Astrocyte of the hippocampus (primary cell): Measurements from ENCODE around the gene THSD7B.

ENCODE experiments used
- DNase-seq: peaks from one replicate; pipeline ENCODE4 v3.0.0; 2011; ENCODE audit warnings: low read depth, low spot score

The THSD7B gene

DNA sequence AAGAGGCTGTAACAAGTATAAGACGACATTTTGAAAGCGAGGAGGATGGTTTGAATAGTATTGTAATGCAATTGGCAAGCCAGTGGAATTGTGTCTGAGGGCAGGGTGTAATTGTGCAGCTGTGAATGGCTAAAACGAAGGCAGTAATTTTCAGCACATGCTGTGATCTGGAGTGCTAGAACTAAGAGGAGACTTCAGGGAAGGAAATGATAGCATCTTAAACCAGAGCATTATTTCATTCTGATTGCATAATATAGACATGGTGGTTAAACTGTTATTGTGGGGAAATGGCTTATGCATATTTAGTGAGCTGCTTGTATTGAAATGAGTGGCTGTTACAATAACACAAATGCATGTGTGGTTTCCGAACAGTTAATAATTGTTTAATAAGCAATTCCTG lies 36.3 kb downstream of the THSD7B start:
- DNase-seq = no peak

DNA sequence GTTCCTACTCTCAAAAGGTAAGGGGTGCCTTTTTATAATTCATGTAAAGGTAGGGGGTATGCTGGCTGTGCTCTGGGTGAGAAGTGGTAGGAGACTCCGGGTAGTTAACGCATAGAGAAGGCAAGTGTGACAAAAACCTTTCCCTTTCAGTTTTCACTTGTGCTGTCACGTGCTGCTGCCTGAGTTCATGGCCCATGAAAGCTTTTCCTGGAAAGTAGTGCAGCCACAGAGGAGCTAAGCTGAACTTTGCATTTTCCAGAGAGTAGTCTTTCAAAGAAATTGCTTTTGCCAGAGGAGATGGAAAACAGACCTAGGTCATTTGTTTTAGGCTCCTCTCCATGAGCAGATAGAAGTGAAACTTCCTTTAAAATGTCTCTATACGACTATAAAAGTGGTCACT lies 44.7 kb downstream of the THSD7B start:
- no peak for DNase-seq

- DNase-seq = no peak
Observed at GRCh38 chr2:136818839-136819238, 53.5 kb downstream of the THSD7B start.

DNA sequence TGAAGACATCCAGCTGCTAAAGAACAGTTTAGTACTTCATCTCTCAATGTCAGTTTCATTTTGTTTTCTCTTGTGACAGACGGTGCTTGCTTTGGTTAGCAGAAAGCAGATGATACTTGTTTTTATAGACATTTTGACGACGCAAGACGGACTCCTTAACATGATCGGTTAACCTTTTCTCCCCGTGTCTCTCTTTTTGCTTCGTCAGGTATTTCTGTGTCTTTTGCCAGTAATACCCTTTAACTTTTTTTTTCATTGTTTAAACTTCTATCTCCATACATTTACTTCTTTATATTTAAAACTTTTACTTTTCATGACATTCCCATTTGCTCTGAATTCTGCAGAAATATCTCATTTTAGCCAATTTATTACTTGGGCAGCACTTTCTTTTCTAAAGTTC lies 57.9 kb downstream of the THSD7B start:
- DNase-seq = no peak

GRCh38 chr2:136828162-136828561 lies 62.8 kb downstream of the THSD7B start:
- no peak for DNase-seq

GRCh38 chr2:136828774-136829173 lies 63.4 kb downstream of the THSD7B start:
- no peak for DNase-seq

DNA sequence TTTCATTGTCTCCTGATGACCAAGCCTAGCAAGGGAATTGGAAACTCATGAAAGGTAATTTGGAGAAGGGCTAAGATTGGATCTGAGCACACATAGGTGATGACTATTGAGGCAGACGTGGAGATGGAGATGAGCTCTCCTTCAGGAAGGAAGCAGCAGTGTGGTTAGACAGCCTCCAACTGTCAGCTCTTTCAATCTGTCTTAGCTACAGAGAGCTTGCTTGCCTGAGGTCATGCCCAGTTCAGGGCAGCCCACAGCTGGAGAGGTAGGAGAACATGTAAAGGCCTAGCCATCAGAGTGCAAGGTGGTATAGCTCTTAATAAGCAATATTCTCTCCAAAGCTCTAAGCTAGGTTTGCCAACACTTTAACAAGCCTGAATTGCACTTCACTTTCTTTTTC lies 79.2 kb downstream of the THSD7B start:
- no peak for DNase-seq

- DNase-seq = no peak
Observed at GRCh38 chr2:136858656-136859055, 93.3 kb downstream of the THSD7B start.

GRCh38 chr2:136860443-136860958 lies 95.2 kb downstream of the THSD7B start:
- DNase-seq = no peak

- no peak for DNase-seq
Observed at GRCh38 chr2:136863468-136863867, 98.1 kb downstream of the THSD7B start.

- DNase-seq = no peak
Observed at GRCh38 chr2:136863874-136864273, 98.5 kb downstream of the THSD7B start.

- DNase-seq = no peak
Observed at GRCh38 chr2:136871424-136871823, 106.1 kb downstream of the THSD7B start.

GRCh38 chr2:136874258-136874657 lies 108.9 kb downstream of the THSD7B start:
- DNase-seq = peak; percentile 25

DNA sequence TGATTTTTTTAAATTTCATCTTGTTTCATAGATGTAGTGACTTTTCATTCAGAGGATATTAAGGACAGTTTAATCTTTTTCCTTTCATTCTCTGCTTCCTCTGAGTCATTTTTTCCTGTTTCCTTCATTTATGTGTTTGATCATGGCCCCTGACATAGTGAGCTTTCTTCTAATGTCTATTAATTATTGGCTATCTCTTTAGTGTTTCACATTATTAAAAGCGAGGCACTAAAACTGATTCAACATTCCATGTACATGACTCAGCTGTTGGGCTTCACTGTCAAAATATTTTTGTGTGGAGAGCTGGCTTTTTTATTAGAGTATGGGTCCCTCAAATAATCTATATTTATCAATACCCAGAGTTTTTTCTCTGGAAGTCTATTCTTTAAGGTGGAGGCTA lies 125.8 kb downstream of the THSD7B start:
- DNase-seq = no peak

GRCh38 chr2:136894007-136894634 lies 128.8 kb downstream of the THSD7B start:
- no peak for DNase-seq

GRCh38 chr2:136901732-136902131 lies 136.4 kb downstream of the THSD7B start:
- no peak for DNase-seq

DNA sequence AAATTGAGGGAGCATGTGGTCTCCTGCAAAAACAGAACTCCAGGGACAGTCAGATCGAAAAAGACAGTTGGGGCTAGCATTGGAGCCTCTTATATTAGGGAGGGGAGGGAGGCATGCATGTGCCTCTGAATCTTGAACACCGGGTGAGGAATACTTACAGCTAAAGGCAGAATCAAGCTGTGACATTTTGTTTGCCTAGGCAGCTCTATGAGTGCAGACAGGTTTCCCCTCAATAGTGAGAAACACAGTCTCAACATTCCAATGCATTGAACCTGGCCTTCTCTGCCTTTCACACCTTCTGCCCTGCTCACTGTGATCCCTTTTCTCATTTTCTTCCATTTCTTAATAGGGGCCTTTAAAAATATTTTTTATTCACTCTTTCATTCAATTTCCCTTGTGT lies 140.4 kb downstream of the THSD7B start:
- no peak for DNase-seq

GRCh38 chr2:136909777-136910176 lies 144.4 kb downstream of the THSD7B start:
- peak; percentile 23 for DNase-seq

DNA sequence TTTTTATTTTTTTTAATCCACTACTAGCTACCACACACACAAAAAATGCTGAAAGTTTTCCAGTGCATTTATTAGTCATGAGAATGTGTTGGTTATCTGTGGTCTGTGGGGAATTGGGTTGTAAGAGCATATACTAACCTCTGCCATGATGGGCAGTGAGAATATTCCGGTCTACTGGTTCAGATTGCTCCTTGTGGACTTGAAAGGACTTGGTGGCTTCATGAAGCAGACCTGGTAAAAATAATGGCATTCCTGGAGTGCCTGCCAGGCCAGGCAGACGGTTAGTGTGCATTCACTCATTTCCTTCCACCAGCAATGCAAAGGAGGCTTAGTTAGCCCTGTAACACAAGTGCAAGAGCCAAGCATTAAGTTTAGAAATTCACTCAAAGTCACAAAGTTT lies 150.8 kb downstream of the THSD7B start:
- peak; percentile 70 for DNase-seq

DNA sequence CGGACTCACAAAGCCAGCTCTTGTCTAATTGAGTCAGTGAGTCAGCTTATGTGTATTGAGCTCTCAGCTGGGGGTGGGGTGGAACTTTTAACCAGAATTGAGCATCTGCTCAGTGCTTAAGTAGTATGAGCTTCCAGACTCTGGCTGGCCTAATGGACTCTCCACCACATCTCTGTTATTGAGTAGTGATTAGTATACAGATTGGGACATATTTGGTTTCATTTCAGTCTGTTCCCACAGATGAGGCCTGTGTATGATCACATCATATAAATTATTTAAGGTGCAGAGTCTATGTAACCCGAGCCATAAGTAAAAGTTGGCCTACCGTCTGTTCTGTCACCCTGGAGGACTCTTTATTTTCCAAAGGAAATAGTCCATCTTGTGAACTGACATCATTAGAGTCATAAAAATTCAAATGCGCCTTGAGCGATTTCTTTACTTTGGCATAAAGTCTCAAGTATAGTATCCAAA lies 152.1 kb downstream of the THSD7B start:
- peak; percentile 54 for DNase-seq

DNA sequence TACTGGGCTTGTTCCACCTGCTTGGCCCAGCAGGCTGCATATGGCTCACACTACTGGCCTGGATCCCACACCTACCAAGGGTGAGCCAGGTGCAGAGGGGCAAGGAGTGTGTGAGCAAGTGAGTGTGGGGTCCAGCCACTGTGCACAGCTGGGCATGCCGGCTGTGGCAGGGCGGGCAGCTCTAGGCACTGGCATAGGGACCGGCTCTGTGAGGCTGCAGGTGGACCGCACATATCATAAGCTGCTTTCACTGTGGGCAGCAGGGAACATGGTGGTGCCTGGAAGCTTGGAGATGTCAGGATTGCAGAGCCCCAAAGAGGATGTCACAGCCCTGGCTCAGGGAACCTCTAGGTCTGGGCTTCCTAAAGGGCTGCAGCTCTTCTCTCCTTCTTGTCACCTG lies 154.3 kb downstream of the THSD7B start:
- DNase-seq = no peak

DNA sequence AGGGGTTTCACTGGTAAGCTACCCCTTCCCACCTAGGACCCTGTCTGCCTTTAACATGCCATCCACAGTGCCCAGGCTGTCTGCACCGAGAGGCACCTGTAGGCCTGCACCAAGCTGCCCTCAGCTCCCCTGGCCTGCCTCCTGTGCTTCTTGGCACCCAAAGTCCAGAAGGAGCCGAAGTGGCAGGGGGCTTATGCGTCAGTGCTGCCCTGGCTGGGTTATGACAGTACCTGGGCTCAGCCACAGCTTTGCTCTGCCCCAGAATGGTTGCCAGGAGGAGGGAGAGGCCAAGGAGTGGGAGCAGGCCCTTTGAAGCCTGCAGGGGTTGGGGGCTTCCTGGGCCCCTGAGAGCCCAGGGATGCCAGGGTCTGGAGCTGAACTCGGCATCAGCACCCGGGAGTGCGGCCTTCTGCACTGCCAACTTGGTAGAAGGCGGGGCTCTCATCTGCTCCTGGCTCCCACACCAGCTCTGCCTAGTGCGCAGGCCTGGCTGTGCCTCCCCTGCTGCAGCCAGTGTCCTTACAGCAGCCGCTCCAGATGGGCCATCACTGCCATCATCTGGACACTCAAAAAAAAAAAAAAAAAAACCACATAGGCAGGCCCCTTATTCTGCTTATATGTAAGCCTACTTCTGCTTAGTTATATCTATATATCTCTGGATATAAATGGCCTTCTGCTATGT lies 155.4 kb downstream of the THSD7B start:
- DNase-seq = no peak

DNA sequence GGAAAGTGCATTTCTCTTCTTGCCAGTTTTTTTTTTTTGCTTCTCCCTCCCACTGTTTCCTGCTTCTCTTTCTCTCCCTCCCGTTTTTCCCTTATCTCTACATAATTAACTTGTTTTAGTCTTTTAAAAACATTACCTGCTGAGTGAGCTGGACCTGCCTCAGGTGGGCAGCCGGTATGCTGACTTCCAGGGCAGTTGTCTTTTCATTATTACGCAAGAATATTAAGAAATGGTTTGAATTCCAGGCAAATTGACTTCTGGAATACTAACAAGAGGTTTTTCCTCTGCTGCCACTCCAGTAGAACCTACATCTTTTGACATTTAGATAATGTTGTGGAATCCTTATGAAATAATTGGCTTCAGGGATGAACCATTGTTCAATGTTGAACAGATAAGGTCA lies 161.8 kb downstream of the THSD7B start:
- no peak for DNase-seq
